Fibroblast of lung (primary cell): ENCODE results near the gene CTLA4. TPM values are rescaled to one million over a fixed set of nuclear protein-coding genes. Genes with fewer than 3 reads are reported as not detected.

Experiments
- DNase-seq, 2 donors: peaks; one replicate each; pipeline versions ENCODE4 v3.0.0 to v3.0.0-alpha.2; 2010; ENCODE audit warnings: low read depth in 2 of 2
- H2AFZ ChIP-seq: 2 replicates; pipeline ENCODE4 v1.5.1; 2012; ENCODE audit warnings: low read length, control low read depth, inconsistent platforms
- H3K27ac ChIP-seq: 2 replicates; pipeline ENCODE4 v1.5.1; 2011; ENCODE audit warnings: low read length, control low read depth; ENCODE audit not compliant: insufficient read depth
- H3K27me3 ChIP-seq: 2 replicates; pipeline ENCODE4 v1.5.1; 2011; ENCODE audit warnings: mild to moderate bottlenecking, low read length; ENCODE audit not compliant: control insufficient read depth, insufficient read depth
- H3K36me3 ChIP-seq: 2 replicates; pipeline ENCODE4 v1.5.1; 2011; ENCODE audit warnings: low read length; ENCODE audit not compliant: control insufficient read depth, insufficient read depth
- H3K4me1 ChIP-seq: 2 replicates; pipeline ENCODE4 v1.5.1; 2011; ENCODE audit warnings: low read length; ENCODE audit not compliant: control insufficient read depth, insufficient read depth; ENCODE audit errors: extremely low read depth
- H3K4me2 ChIP-seq: 2 replicates; pipeline ENCODE4 v1.5.1; 2011; ENCODE audit warnings: low read length, control low read depth; ENCODE audit not compliant: insufficient read depth; ENCODE audit errors: extremely low read depth
- H3K4me3 ChIP-seq, 4 experiments: fragments of 200-600 bp in 1 of 4; sonication (generic) in 1 of 4; replicated peaks in 1 of 4; 2 replicates each; pipeline ENCODE4 v1.5.1; 2011 to 2016; ENCODE audit warnings: low read length in 4 of 4, low read depth in 3 of 4, mild to moderate bottlenecking in 3 of 4, control low read depth in 2 of 4, inconsistent platforms in 1 of 4, mixed read lengths in 1 of 4; ENCODE audit not compliant: insufficient read depth in 1 of 4; ENCODE audit errors: control extremely low read depth in 1 of 4
- H3K79me2 ChIP-seq: 2 replicates; pipeline ENCODE4 v1.5.1; 2012; ENCODE audit warnings: mild to moderate bottlenecking, low read length, inconsistent platforms; ENCODE audit not compliant: control insufficient read depth, insufficient read depth
- H3K9ac ChIP-seq: 2 replicates; pipeline ENCODE4 v1.5.1; 2011; ENCODE audit warnings: mild to moderate bottlenecking, low read length, control low read depth; ENCODE audit not compliant: insufficient read depth
- H3K9me3 ChIP-seq: 2 replicates; pipeline ENCODE4 v1.5.1; 2012; ENCODE audit warnings: low read depth, low read length; ENCODE audit not compliant: control insufficient read depth, insufficient read depth
- H4K20me1 ChIP-seq: 2 replicates; pipeline ENCODE4 v1.5.1; 2011; ENCODE audit warnings: low read length; ENCODE audit not compliant: control insufficient read depth, insufficient read depth; ENCODE audit errors: extremely low read depth
- CTCF ChIP-seq, 2 donors: IDR thresholded peaks in 1 of 2; conservative IDR thresholded peaks in 1 of 2; 1 replicate in 1 of 2; 2 replicates in 1 of 2; pipeline ENCODE4 v1.5.1; 2011 to 2012; ENCODE audit warnings: low read length in 2 of 2, control low read depth in 1 of 2, inconsistent platforms in 1 of 2, low read depth in 1 of 2, mild to moderate bottlenecking in 1 of 2
- EZH2 ChIP-seq: IDR thresholded peaks from 2 replicates; pipeline ENCODE4 v1.5.1; 2012; ENCODE audit warnings: low read length, control low read depth, mild to moderate bottlenecking; ENCODE audit errors: missing control alignments
- polyA plus RNA-seq, 2 donors: library from polyadenylated mRNA; depleted of rRNA in 1 of 2; stranded (reverse) in 1 of 2; unstranded in 1 of 2; fragments of >200 nt; gene quantifications; 2 replicates each; pipeline ENCODE4 v1.2.1, GENCODE V29; 2011 to 2012; ENCODE audit warnings: missing spikeins in 1 of 2
- total RNA-seq: library from RNA; depleted of rRNA; stranded (reverse); fragments of >200 nt; gene quantifications from 2 replicates; pipeline ENCODE4 v1.2.1, GENCODE V29; 2014

CTLA4 gene
- total and polyA plus RNA-seq, 2 donors (not counting 1 experiment from before 2014, with no cell fraction given), result not detected

GRCh38 chr2:203853271-203853670 lies 14.3 kb upstream of the CTLA4 start:
- Histone ChIP-seq H4K20me1 (no peaks in the 10 kb centered on the region), H3K27me3 (peaks cover 4% of the 10 kb centered on the region), H3K4me3 (no peak overlapping the region), H2AFZ (no peak overlapping the region), H3K4me1 (no peaks in the 10 kb centered on the region), H3K9me3 (no peaks in the 10 kb centered on the region), H3K4me2 (no peak overlapping the region), H3K36me3 (no peaks in the 10 kb centered on the region), H3K9ac (no peak overlapping the region), H3K79me2 (no peaks in the 10 kb centered on the region), H3K27ac (no peak overlapping the region)
- TF ChIP-seq CTCF (conservative IDR thresholded peaks at IDR 0.05 in 1 of 2, IDR thresholded peaks at IDR 0.05 in 1 of 2; ENCODE audit: low read depth in 1 of 2, low read length in 2 of 2), result no peak
- TF ChIP-seq EZH2, result no peak
- no peak for DNase-seq

GRCh38 chr2:203853722-203854121 lies 13.8 kb upstream of the CTLA4 start:
- H3K9ac ChIP-seq, result no peak overlapping the region

GRCh38 chr2:203855274-203855673 lies 12.3 kb upstream of the CTLA4 start:
- Histone ChIP-seq H3K9ac (no peak overlapping the region), H3K4me2 (no peak overlapping the region), H3K79me2 (no peaks in the 10 kb centered on the region), H3K36me3 (no peaks in the 10 kb centered on the region), H3K9me3 (no peaks in the 10 kb centered on the region), H3K27me3 (peaks cover 4% of the 10 kb centered on the region), H2AFZ (no peak overlapping the region), H3K4me1 (no peaks in the 10 kb centered on the region), H3K4me3 (no peak overlapping the region), H3K27ac (no peak overlapping the region), H4K20me1 (no peaks in the 10 kb centered on the region)
- DNase-seq, result no peak
- TF ChIP-seq CTCF (conservative IDR thresholded peaks at IDR 0.05 in 1 of 2, IDR thresholded peaks at IDR 0.05 in 1 of 2; ENCODE audit: low read depth in 1 of 2, low read length in 2 of 2) (no peak), EZH2 (no peak)

More at GRCh38 chr2:203853722-203854121, 13.8 kb upstream of the CTLA4 start:
- H3K4me3 ChIP-seq, result no peak overlapping the region
- no peaks in the 10 kb centered on the region for H4K20me1 ChIP-seq
- no peak overlapping the region for H2AFZ ChIP-seq
- DNase-seq, result no peak
- H3K36me3 ChIP-seq, result no peaks in the 10 kb centered on the region
- H3K4me2 ChIP-seq, result no peak overlapping the region
- no peak for TF ChIP-seq CTCF (conservative IDR thresholded peaks at IDR 0.05 in 1 of 2, IDR thresholded peaks at IDR 0.05 in 1 of 2; ENCODE audit: low read depth in 1 of 2, low read length in 2 of 2)
- no peak for TF ChIP-seq EZH2
- no peaks in the 10 kb centered on the region for H3K9me3 ChIP-seq
- no peak overlapping the region for H3K27ac ChIP-seq
- no peaks in the 10 kb centered on the region for H3K79me2 ChIP-seq
- H3K4me1 ChIP-seq, result no peaks in the 10 kb centered on the region
- H3K27me3 ChIP-seq, result peaks cover 4% of the 10 kb centered on the region
